NCI-H2196 treated with DMSO at 0.1 percent for 48 hours (cell line): ENCODE results near the gene EDAR.

Source experiments
- DNase-seq: peaks from one replicate; lab custom pipeline; 2025; ENCODE audit not compliant: unreplicated experiment; lab: John Stamatoyannopoulos, UW

The EDAR gene

DNA sequence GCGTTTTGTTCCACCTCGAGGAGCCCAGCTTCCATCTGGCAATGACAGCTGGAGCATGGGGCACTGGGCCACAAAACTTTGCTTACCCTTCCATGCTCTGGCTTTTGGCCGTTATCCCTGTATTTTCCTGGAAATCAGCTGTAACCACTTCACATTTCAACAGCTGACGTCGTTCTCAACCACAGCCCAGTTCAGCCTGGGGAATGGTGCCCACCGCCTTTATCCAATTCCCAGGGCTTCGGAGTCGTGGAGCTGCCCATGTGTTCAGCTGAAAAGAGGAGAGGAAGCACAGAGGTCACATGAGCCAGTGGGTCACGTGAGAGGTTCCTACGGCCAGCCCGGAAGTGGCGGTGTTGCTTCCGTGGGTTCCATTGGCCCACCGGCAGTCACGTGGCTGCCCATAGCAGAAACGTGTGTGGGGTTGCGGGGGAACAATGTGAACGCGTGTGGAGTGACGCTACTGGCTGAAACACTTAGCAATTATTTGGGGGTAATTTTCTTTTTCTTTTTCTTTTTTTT, 16.7 kb upstream of the EDAR start:
- DNase-seq: no peak

DNA sequence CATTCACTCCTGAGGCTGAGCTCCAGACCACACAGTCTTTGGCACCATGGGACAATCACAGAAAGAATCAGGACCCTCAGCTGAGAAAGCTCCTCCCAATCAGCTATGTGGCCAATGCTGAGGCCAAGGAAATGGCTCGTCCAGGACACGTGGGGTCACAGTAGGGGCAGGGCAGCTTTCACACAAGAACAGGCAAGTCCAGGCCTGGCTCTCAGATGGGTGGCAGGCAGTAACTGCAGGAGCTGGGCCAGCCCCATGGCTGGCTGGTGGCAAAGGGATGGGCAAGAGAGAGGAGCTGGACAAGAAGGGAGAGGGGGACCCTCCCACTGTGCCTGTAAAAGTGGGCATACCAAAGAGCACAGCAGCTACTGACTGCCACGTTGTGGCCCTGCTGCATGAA, 12.2 kb upstream of the EDAR start:
- no peak for DNase-seq

DNA sequence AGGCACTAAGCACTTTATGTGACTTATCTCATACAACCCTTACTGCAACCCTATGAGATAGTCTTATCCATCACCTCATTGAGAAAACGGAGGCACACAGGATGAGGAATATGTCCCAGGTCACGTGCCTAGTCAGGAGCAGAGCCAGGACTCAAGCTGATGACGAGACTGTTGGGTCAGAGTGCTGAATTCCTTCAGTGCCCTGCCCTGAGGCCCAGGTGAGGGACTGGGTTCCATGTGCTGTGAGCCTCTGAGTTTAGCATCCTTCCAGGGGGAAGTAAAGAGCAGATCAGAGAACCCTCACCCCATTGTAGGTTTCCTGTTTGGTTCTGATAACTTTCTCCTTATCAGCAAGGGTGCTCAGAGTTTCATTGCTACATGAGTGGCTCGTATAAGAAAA, 11.7 kb upstream of the EDAR start:
- no peak for DNase-seq

DNA sequence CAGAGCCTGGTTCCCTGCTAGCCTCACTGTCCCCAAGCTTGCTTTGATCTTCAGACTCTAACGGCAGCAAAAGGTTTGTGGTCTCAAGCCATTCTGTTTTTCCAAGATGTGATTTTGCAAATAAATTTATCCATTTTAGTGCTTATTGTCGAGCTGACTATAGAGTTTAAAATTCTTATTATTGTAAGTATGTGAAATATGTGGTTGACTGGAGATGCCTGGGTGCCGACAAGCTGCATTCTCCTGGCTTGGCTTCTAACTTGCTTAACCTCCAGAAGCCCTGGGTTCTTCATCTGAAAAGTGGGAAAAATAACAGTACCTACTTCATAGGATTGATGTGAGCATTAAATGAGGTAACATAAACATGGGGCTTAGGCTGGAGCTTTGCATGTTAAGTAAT, 9.9 kb upstream of the EDAR start:
- DNase-seq: no peak

DNA sequence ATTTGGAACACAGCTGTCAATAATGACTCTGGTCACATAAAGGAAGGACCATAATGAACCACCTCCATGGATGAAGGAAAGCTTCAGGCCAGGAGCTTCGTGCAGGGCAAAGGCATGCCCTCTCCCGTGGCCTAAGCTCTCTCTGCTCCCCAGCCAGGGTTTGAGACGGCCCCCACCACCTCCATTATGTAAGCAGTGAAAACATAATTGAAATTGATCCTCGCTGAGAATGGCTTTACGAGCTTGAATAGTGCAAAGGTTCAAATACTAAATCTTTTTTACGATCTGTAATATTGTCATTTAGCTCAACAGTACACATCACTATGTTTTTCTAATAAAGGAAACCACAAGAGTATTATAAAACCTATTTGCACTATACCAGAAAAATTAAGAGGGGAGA, 5.2 kb upstream of the EDAR start:
- DNase-seq: no peak

DNA sequence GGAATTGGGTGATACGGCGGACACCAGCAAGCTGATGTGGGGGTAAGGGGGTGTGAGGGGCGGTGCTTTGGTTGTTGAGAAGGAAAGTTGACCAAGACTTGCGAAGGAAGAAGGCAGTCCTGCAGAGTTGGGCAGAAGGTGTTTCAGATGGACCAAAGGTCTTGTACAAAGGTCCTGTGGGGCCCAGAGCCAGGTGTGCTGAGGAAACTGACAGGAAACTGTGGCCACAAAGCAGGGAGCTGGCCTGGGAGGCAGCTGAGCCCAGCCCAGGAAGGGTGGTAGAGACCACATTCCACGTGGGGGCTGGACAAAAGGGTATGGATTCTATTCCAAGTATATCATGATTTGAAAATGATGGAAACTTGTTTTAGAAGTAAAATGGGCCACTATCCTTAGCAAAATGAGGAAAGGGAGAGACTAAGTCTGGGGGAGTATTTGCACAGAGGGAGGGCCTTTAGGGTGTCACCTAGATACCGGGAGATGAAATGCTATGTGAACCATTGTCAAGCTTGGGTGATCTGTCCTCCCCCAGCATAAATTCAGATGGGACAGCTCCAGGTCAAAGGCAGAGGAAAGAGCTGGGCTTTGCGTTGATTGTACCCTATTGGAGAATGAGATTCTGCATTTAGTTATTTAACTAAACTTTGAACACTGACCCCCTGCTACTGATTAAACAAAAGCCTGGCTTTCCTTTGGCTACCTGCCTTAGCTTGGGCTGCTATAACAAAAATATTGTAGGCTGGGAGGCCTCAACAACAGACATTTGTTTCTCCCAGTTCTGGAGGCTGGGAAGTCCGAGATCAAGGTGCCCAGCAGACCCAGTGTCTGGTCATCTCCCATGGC, 4.3 kb upstream of the EDAR start:
- no peak for DNase-seq

DNA sequence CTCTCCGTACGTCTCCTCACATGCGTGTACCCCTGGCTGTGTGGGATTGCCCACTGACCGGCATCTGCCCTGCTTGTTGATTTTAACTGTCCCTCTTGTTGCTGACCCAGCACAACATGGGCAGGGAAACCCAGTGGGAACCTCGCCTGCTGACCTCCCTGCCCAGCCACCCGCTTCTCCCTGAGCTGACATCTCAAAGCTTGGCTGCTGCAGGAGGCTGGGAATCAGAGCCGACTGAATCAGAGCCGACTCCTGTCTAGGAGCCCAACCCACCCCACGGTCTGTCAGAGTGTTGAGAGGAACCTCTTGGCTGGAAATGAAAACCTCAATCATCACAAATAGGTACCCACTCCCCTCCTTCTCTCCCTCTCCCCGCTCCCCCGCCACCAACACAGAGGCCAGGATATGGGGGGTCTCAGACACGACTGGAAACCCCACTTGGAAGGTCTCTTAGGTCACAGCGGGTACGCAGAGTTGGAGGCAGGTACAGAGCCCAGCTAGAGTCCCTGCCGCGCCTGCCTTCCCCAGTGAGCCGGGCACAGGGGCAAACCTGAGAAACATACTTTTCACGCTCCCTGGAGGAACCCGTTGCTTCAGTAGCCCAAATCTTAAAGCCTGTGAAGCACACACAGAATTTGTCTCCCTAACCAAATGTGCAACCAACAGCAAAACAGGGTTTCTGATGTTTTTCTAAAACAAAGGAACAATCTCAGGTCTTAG, 784 bp downstream of the EDAR start:
- no peak for DNase-seq

DNA sequence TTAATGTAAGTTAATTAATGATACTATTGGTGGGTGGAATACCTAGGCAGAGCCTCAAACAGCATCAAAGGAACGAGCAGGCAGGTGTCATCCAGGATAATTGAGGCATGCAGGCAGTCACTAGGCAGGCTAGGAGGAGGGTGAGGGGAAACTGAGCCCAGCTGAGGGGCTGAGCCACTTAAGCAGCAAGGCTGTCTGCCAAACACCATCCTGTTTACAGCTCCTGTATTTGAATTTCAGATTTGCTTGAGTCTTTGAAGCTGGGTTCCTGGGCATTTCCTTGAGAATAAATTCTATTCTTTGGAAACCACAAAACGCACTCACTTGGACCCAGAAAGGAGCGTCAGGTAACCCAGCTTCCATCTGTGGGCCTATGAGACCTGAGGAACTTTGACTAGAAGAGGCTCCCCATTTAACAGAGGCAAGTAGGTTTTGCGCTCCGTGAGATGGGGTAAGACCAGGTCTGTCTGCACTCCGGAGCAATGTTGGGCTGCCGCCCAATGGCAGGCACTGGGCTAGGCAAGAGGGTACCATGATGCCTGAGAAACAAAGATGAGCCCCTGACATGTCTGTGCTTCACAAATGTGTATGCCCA, 2.0 kb downstream of the EDAR start:
- no peak for DNase-seq

DNA sequence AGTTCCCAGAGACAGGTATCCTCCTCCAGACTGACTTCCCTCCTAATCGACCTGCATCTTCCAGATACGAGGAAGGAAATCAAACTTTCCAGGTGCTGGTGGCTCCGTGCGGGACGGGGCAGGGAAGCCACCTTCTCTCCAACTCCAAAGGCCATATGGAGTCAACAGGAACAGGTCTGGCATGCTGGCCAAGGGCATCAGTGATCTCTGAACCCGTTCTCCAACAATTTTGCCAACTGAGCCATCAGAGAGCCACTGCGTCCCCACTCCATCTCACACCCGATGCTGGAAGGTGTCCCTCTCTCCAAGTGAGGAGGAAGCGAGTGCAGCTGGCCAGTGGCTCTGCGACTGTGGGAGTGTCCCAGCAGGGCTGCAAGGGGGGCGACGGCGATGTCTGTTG, 5.4 kb downstream of the EDAR start:
- DNase-seq: no peak

DNA sequence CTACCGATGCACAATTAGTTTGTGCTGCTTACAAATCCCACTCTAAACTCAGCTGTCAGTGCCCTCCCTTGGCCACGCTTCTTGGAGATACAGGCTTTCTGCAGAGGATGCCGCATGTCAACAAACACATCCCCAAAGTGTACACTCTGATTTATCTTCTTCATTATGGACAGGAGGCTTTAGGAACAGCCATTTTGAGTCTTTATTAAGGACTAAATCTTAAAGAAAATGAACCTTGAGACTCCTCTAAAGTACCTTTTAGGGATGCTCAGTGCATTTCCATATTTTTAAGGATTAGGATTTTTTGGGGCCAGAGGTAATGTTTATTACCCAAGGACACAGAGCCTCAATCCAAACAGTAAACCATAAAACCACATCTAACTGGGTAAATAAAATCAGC, 6.0 kb downstream of the EDAR start:
- no peak for DNase-seq

DNA sequence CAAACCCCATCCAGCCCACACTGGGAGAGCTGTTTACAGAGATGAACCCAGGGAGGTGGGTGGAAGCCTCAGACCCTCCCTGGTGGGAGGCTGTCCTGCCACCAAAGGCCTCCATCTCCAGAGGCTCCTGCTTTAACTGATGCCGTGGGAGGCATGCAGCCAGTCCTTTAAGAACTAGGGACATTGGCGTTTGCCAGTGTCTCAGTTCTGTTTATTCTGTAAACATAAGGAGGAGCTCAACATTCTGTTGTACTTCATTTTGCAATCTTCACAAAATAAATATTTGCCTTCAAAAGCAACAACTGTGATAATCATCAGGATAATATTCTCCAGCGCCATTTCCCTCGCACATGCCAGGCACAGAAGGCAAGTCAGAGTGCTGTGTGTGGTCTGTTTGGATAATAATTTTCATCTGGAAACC, 6.8 kb downstream of the EDAR start:
- no peak for DNase-seq

DNA sequence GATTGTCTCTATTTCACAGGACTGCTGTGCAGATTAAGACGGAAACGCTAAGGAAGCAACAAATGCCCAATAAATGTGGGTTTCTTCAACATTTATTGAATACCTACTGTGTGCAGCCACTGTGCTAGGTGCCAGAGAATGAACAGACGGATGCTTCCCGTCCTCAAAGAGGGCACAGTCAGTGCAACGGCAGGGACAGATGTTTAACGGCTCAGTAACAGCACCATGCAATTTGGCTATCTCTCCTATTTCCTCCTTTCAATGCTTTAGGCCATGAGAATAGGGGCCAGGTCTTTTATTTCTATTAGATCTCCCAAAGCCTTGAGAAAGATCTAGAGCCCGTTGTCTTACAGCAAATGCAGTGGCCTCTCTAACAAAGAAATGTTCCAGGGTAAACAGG, 7.2 kb downstream of the EDAR start:
- no peak for DNase-seq

DNA sequence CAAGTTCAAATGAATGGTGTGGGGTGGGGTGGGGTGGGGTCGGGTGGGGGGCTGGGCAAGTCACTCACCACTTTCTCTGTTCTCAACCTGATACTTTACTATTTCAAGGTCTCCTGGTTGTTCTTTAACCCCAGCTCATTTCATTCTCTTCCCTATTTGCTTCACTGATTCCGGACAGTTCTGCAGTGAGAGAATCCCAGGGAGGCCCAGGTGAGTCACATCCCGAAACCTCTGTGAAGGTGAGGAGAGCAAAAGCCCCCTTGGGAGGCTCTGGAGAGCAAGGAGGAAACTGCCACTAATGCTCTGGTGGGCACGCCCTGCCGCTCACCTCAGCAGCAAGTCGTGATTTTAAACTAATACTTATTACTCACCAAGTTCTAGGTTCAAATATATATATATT, 8.9 kb downstream of the EDAR start:
- no peak for DNase-seq

DNA sequence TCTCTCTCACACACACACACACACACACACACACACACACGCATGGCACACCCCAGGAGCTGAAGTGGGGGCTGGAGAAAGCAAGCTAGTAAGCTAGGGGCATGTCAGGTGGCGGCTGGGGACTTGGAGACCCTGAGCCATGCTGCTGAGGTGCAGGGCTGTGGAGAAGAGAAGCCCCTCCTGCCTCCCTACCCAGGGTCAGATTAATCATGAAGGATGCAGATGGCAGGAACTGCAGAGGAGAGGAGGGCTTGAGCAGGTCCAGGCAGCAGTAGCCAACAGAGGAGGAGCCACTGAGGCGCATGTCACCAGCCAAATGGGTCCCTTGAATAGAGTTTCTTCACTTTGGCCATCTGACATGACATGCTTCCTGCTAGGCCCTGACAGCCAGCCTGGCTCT, 9.6 kb downstream of the EDAR start:
- DNase-seq: no peak

DNA sequence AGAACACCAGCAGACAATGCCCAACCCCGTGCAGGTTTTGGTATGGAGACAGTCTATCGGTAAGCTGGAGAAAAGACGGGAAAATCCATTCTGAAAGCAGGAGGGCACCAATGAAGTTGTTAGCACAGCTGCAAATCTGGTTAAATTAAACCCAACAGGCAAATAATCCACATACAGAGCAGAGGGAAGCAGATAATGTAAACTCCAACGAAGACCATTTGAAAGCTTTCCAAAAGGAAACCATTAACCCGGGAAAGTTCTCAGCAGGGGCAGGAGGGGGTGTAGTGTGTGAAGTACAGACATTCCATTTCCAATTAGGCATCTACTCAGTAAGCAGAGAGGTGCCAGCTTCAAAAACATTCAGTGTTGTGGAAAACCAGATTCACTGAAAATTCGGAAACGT, 10.3 kb downstream of the EDAR start:
- DNase-seq: no peak

DNA sequence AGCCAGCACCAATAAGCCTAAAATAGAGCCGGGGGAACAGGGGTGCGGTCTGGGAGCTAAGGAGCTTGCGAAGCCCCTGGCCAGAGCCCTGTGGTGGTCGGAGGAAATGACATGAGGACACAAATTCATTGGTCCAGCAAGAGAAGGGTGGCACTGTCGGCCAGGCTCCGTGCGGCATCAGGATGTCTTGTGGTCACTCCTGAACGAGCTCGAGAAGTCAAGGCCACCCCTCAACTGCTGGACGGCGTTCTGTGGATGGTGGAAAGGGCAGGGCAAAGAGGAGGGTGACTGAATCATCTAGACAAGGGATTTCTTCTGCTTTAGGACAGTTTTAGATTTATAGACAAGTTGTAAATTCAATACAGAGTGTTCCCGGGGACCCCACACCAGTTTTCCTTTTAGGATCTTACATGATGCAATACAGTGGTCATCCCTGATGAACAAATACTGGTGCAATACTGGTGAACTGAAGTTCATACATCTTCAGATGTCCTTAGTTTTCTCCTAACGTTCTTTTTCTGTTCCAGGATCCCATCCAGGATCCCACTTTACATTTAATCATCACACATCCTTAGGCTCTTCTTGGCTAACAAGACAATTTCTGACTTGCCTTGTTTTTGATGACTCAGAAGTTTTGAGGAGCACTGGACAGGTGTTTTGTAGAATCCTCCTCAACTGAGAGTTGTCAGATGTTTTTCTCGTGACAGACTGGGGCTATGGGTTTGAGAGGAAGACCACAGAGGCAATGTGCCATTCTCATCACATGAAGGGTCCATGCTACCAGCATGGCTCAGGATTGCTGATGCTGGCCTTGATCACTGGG, 13.2 kb downstream of the EDAR start:
- no peak for DNase-seq

DNA sequence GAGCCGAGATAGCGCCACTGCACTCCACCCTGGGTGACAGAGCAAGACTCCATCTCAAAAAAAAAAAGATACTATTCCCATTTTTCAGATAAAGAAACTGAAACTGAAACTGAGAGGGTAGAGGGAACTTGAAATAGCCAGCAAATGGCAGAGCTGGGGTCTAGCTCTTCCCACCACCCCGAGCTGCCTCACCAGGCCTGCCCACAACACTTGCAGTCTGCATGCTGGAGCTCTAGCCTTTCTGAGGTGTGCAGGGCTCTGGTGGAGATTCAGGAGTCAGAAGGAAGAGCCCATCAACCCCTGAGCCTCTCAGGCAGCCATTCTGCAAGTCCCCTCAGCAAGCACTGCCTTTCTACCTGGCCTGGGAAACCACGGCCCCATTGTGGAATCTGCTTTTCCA, 14.3 kb downstream of the EDAR start:
- DNase-seq: no peak

DNA sequence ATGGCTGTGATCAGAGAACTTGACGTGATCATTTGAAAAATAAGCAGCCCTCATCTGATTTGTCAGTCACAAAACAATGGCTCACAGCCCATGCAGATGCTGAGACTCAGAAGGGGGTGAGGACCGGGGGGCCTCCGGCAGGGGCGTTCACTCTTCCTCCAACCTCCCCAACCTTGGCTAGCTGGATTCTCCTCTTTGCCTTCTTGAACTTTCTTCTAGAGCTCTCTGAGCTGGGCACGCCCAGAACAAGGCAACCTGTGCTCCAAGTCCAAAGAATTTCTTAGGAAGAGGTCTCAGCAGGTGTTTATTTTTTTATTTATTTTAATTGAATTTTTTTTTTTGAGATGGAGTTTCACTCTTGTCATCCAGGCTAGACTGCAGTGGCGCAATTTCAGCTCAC, 16.4 kb downstream of the EDAR start:
- no peak for DNase-seq

DNA sequence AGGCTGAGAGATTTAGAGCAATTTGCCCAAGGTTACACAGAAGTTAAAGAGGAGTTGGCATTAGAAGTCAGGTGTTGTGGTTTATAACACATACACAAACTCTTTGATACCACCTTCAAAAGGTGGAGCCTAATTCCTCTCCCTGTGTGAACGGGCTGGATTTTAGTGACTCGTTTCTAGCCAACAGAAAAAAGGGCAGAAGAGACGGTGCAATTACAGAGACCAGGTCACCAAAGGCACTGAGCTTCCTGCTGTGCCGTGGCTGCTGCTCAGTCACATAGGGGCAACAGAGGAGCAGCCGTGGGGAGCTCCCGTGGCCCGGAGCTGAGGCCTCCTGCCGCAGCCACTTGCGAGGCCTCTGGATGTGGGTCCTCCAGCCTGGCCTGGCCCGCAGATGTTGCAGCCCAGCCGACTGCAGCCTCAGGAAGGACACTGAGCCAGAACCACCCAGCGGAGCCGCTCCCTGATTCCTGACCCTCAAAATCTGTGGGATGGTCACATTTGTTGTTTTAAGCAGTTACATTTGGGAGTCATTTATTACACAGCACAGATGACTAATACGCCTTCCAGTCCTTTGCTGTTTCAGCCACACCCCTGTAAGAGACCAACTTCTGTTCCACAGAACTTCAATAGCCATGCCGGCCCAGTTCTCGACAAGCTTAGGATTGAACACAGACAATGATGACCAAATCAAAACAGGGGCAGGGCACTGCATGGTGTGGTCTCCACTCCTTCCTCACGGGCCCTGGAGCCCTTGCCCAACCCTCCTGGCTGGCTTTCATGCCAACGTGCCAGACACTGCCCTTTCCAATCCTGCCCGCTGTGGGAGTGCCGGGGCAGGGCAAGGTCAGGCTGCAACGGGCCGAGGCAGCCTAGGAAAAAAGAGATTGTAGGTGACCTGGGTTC, 17.1 kb downstream of the EDAR start:
- no peak for DNase-seq

DNA sequence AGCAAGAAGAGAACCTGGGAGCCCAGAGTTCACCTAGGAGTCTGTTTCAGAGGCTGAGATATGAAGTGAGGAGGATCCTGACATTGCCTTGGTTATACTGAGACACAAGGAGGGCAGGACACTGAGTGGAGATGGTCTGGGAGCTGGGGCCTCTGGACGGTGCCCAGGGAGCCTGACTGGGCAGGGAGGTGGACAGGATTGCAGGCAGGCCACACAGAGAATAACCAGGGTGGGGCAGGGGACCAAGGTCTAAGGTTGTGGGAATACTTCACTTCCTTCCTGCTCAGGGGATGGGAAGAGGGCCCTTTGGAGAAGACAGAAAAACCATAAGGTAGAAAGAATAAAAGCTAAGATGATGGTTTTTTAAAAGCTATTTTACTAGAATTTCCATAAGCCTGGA, 18.7 kb downstream of the EDAR start:
- no peak for DNase-seq
